Testis (tissue), 3 donors: ENCODE results near the gene OR13J1. TPM values are rescaled to one million over a fixed set of nuclear protein-coding genes. Genes with fewer than 3 reads are reported as not detected.

Experiments
- DNase-seq: peaks from one replicate; pipeline ENCODE4 v3.0.0-alpha.2; 2019
- H3K27ac ChIP-seq, 2 donors: fragments of 200-600 bp; sonication (generic); one replicate each; pipeline ENCODE4 v1.5.1; 2019
- H3K27me3 ChIP-seq: fragments of 200-600 bp; sonication (generic); one replicate; pipeline ENCODE4 v1.5.1; 2019
- H3K36me3 ChIP-seq: fragments of 200-600 bp; sonication (generic); one replicate; pipeline ENCODE4 v1.5.1; 2017; ENCODE audit warnings: low read depth; ENCODE audit errors: missing control alignments
- H3K4me1 ChIP-seq: fragments of 200-600 bp; sonication (generic); one replicate; pipeline ENCODE4 v1.5.1; 2019
- H3K4me3 ChIP-seq, 2 donors: fragments of 200-600 bp; sonication (generic); one replicate each; pipeline ENCODE4 v1.5.1; 2017 to 2019
- H3K9me3 ChIP-seq: fragments of 200-600 bp; sonication (generic); one replicate; pipeline ENCODE4 v1.5.1; 2017
- POLR2A ChIP-seq: fragments of 450-650 bp; IDR thresholded peaks from one replicate; pipeline ENCODE4 v1.6.1; 2017; ENCODE audit warnings: antibody characterized with exemption, mild to moderate bottlenecking, moderate library complexity
- WGBS, 2 donors: methylation state at CpG; one replicate each; pipeline ENCODE4 v1.1.5; 2018; 5-methylcytosine and 5-hydroxymethylcytosine counted together
- intact Hi-C: fragments of 100-400 bp; cut with DNase I; formaldehyde crosslinking; loops from one replicate; pipeline ENCODE4 v1.15.1; 2023; ENCODE audit warnings: low total_unique reads
- polyA plus RNA-seq: library from polyadenylated mRNA; stranded (reverse); fragments of 350-450 nt; fragmentation: Illumina TruSeq; extraction: RNeasy Lipid Tissue Mini Kit (QIAGEN cat#74804); gene quantifications from one replicate; pipeline ENCODE4 v1.2.3, GENCODE V29; 2014; ENCODE audit warnings: low read depth, low replicate concordance; ENCODE audit not compliant: insufficient read depth
- total RNA-seq, 2 donors: library from RNA; depleted of rRNA; stranded (reverse); fragments of >200 nt; gene quantifications; one replicate each; pipeline ENCODE4 v1.2.3, GENCODE V29; 2016
- TF ChIP-seq, protein P1 (sequence below), 3 experiments: fragments of 450-650 bp in 2 of 3; fragments of 200-600 bp in 1 of 3; sonication (generic) in 1 of 3; IDR thresholded peaks; one replicate each; pipeline ENCODE4 v1.5.1; 2016 to 2019; ENCODE audit warnings: antibody characterized with exemption in 3 of 3, mild to moderate bottlenecking in 2 of 3, moderate library complexity in 1 of 3

OR13J1 gene
- total and polyA plus RNA-seq, 3 donors from 2014 or later, result not detected

DNA sequence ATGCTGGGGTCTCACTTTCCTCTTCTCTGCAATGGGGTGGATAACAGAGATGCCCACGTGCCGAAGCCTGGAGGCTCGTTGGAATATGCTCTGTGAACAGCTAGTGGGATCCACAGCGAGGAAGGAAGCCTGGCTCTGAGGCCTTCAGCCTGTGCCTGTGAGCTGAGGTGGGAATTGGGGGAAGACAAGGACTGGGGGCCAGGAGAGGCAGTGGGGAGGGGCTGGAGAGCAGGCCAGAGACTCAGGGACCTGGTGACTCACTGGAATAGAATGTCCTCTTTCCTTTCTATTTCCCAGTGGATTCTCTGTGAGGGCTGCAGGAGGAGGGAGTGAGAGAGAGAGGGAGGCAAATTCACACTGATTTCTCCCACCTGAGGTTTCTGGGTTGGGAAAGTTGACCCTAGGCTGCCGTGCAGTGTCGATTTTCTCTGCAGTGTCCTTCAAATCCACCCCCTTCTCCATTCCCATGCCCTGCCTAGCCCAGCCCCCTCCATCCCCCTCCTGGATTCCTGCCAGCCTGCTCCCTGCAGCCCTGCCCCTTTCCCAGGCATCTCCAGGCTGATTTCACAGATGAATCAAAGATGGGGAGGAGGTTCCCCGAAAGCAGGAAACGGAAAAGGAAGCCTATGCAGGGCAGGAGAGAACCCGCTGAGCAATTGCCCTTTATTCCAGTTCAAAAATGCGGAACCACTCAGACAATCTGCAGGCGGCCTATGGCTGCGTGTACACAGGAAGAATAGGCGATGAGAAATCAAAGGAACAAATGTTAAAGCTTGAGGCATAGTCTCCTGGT, 37.7 kb upstream of the OR13J1 start:
- WGBS, 2 donors, result 31 to 46% methylated on average over 12 to 13 of the region's 13 CpGs
- peak overlapping the region; percentile 91 to 95 for H3K27ac ChIP-seq
- H3K4me1 ChIP-seq, result peaks cover 55% of the 10 kb centered on the region
- intact Hi-C loops, result no loop called here
- H3K36me3 ChIP-seq, result no peaks in the 10 kb centered on the region
- peak; percentile 67 for DNase-seq
- H3K9me3 ChIP-seq, result no peaks in the 10 kb centered on the region
- H3K27me3 ChIP-seq, result no peaks in the 10 kb centered on the region
- no peak for TF ChIP-seq POLR2A
- TF ChIP-seq, protein P1, sequence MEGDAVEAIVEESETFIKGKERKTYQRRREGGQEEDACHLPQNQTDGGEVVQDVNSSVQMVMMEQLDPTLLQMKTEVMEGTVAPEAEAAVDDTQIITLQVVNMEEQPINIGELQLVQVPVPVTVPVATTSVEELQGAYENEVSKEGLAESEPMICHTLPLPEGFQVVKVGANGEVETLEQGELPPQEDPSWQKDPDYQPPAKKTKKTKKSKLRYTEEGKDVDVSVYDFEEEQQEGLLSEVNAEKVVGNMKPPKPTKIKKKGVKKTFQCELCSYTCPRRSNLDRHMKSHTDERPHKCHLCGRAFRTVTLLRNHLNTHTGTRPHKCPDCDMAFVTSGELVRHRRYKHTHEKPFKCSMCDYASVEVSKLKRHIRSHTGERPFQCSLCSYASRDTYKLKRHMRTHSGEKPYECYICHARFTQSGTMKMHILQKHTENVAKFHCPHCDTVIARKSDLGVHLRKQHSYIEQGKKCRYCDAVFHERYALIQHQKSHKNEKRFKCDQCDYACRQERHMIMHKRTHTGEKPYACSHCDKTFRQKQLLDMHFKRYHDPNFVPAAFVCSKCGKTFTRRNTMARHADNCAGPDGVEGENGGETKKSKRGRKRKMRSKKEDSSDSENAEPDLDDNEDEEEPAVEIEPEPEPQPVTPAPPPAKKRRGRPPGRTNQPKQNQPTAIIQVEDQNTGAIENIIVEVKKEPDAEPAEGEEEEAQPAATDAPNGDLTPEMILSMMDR (IDR thresholded peaks at IDR 0.05), result no peak
- H3K4me3 ChIP-seq, result no peak overlapping the region

- Histone ChIP-seq H3K4me3 (no peak overlapping the region), H3K27me3 (no peaks in the 10 kb centered on the region), H3K36me3 (no peaks in the 10 kb centered on the region), H3K9me3 (no peaks in the 10 kb centered on the region), H3K27ac (peak overlapping the region; percentile 91 to 95), H3K4me1 (peaks cover 58% of the 10 kb centered on the region)
- intact Hi-C loops, result no loop called here
- WGBS, 2 donors, result 20 to 41% methylated on average over 8 to 14 of the region's 14 CpGs
- DNase-seq, result peak; percentile 80
- no peak for TF ChIP-seq POLR2A
- TF ChIP-seq, protein P1 (IDR thresholded peaks at IDR 0.05), result no peak
Observed at GRCh38 chr9:35906923-35907699, 36.9 kb upstream of the OR13J1 start.

- Histone ChIP-seq H3K36me3 (no peaks in the 10 kb centered on the region), H3K4me3 (no peak within 1 kb of the TSS), H3K9me3 (no peaks in the 10 kb centered on the region), H3K27ac (peak within 1 kb of the TSS; percentile 91 to 95), H3K27me3 (no peaks in the 10 kb centered on the region), H3K4me1 (peaks cover 58% of the 10 kb centered on the region)
- DNase-seq, result peak; percentile 92
- no peak for TF ChIP-seq POLR2A
- TF ChIP-seq, protein P1 (IDR thresholded peaks at IDR 0.05), result no peak
- WGBS, 2 donors, result 36 to 58% methylated on average over 5 to 30 of the region's 30 CpGs
- intact Hi-C loops, result no loop called here
Observed at GRCh38 chr9:35905912-35906679, 35.9 kb upstream of the OR13J1 start, which contains the start of gene HRCT1. Gene HRCT1, plus strand, starts transcription at chr9:35906202. Its CDS starts 86 bp downstream, at chr9:35906288.

DNA sequence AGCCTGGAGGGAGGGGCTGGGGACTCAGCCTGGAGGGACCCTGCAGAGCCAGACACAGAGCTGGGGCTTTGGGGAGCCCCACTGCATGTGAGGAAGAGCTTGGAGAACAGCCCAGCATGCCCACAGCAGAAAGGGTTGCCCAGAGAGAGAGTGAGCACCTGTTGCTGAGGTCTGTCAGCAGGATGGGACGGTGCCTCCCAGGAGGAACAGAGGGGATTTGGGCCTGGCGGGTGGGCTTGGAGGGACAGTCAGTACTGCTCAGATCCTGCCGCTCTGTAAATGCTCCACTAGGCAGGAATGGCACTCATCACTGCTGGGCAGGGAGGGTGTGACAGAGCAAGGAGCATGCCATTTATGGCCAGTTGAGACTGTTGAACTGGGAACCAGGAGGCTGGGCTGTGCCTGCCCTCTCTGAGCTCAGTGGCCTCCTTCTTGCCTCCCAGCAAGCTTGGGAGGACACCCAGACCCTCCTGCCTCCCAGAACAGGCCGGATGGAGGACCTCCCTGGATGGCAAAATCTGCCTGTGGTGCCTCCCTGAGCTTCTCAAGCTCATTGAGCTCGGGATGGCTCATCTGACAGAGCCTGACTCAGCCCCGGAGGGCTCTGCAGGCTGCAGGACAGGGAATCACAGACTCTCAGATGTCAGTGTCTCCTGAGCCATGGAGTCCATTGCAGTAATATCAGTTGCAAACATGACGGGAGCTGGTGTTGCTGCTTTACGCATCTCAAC, 35.0 kb upstream of the OR13J1 start:
- Histone ChIP-seq H3K27me3 (no peaks in the 10 kb centered on the region), H3K4me1 (peaks cover 58% of the 10 kb centered on the region), H3K4me3 (no peak overlapping the region), H3K27ac (peak overlapping the region; percentile 91 to 95), H3K36me3 (no peaks in the 10 kb centered on the region), H3K9me3 (no peaks in the 10 kb centered on the region)
- WGBS, 2 donors, result 65 to 75% methylated on average over 4 to 8 of the region's 8 CpGs
- intact Hi-C loops, result no loop called here
- DNase-seq, result no peak
- no peak for TF ChIP-seq POLR2A
- TF ChIP-seq, protein P1 (IDR thresholded peaks at IDR 0.05), result no peak
